IMR-90 (cell line): Measurements from ENCODE around the gene SLIT3. TPM values are rescaled to one million over a fixed set of nuclear protein-coding genes. Genes with fewer than 3 reads are reported as not detected.

Experiments
- ATAC-seq: fragments of 200-7000 bp; cut with Tn5 transposase; 2 replicates; pipeline ENCODE4 v1.9.1; 2020; ENCODE audit warnings: low read depth, mild to moderate bottlenecking, moderate library complexity
- BruUV-seq: library from RNA; stranded (reverse); fragments of 400-500 nt; replicated peaks from 2 replicates; lab custom pipeline; 2021; lab: Mats Ljungman, UMichigan
- CTCF ChIA-PET: fragments of 300-600 bp; formaldehyde crosslinking; extraction: SDS; loops from one replicate; lab custom pipeline; 2021; ENCODE audit warnings: antibody characterized with exemption; lab: Yijun Ruan, JAX
- POLR2A ChIA-PET: fragments of 300-600 bp; sonication (Branson Sonifier 250); formaldehyde crosslinking; loops from one replicate; lab custom pipeline; 2022; ENCODE audit warnings: antibody characterized with exemption; ENCODE audit not compliant: unreplicated experiment; lab: Charles Lee
- DNase-seq: peaks from one replicate; pipeline ENCODE4 v3.0.0; 2013
- H2AFZ ChIP-seq: replicated peaks from 2 replicates; pipeline ENCODE3; 2013; ENCODE audit warnings: low read length, mild to moderate bottlenecking; ENCODE audit not compliant: poor library complexity
- H2AK5ac ChIP-seq: 2 replicates; pipeline ENCODE4 v1.6.1; 2013; ENCODE audit warnings: low read depth, low read length, inconsistent platforms
- H2AK9ac ChIP-seq: replicated peaks from 2 replicates; pipeline ENCODE3; 2013; ENCODE audit warnings: mild to moderate bottlenecking, low read depth, low read length, moderate library complexity; ENCODE audit not compliant: poor library complexity
- H2BK120ac ChIP-seq: 2 replicates; pipeline ENCODE4 v1.6.1; 2013; ENCODE audit warnings: low read depth, low read length, inconsistent platforms
- H2BK15ac ChIP-seq: 3 replicates; pipeline ENCODE4 v1.6.1; 2013; ENCODE audit warnings: low read depth, low read length, inconsistent platforms
- H2BK20ac ChIP-seq: 2 replicates; pipeline ENCODE4 v1.6.1; 2013; ENCODE audit warnings: low read depth, mild to moderate bottlenecking, inconsistent platforms, low read length, moderate library complexity
- H2BK5ac ChIP-seq: 2 replicates; pipeline ENCODE4 v1.6.1; 2013; ENCODE audit warnings: mild to moderate bottlenecking, low read depth, low read length, inconsistent platforms; ENCODE audit not compliant: poor library complexity, severe bottlenecking
- H3K14ac ChIP-seq: replicated peaks from 2 replicates; pipeline ENCODE4 v1.6.1; 2013; ENCODE audit warnings: low read depth, low read length, inconsistent platforms
- H3K18ac ChIP-seq: 2 replicates; pipeline ENCODE4 v1.6.1; 2013; ENCODE audit warnings: low read depth, low read length, control low read depth
- H3K23ac ChIP-seq: 2 replicates; pipeline ENCODE4 v1.6.1; 2013; ENCODE audit warnings: low read depth, low read length, inconsistent platforms
- H3K27ac ChIP-seq: 2 replicates; pipeline ENCODE4 v1.5.1; 2013; ENCODE audit warnings: mild to moderate bottlenecking, control low read depth, low read length; ENCODE audit not compliant: insufficient read depth
- H3K27me3 ChIP-seq: 2 replicates; pipeline ENCODE4 v1.6.1; 2013; ENCODE audit warnings: low read length; ENCODE audit not compliant: control insufficient read depth, insufficient read depth
- H3K36me3 ChIP-seq: 2 replicates; pipeline ENCODE4 v1.6.1; 2013; ENCODE audit warnings: low read length, mixed read lengths; ENCODE audit not compliant: control insufficient read depth, insufficient read depth
- H3K4ac ChIP-seq: 2 replicates; pipeline ENCODE4 v1.6.1; 2013; ENCODE audit warnings: low read depth, low read length, inconsistent platforms
- H3K4me1 ChIP-seq: 2 replicates; pipeline ENCODE4 v1.6.1; 2013; ENCODE audit warnings: low read length, mixed read lengths; ENCODE audit not compliant: control insufficient read depth, insufficient read depth
- H3K4me2 ChIP-seq: 2 replicates; pipeline ENCODE4 v1.6.1; 2013; ENCODE audit warnings: low read depth, mild to moderate bottlenecking, control low read depth, low read length, moderate library complexity
- H3K4me3 ChIP-seq: 2 replicates; pipeline ENCODE4 v1.5.1; 2013; ENCODE audit warnings: low read depth, mild to moderate bottlenecking, control low read depth, low read length, moderate library complexity; ENCODE audit not compliant: insufficient read depth
- H3K56ac ChIP-seq: 2 replicates; pipeline ENCODE4 v1.6.1; 2013; ENCODE audit warnings: low read length, inconsistent platforms; ENCODE audit not compliant: insufficient read depth; ENCODE audit errors: extremely low read depth
- H3K79me1 ChIP-seq, 2 experiments: 2 replicates each; pipeline ENCODE4 v1.6.1; 2013; ENCODE audit warnings: low read length in 2 of 2, inconsistent platforms in 1 of 2, low read depth in 1 of 2
- H3K9ac ChIP-seq: 2 replicates; pipeline ENCODE4 v1.6.1; 2013; ENCODE audit warnings: low read depth, low read length, control low read depth
- H3K9me1 ChIP-seq: 2 replicates; pipeline ENCODE4 v1.6.1; 2013; ENCODE audit warnings: low read length, inconsistent platforms; ENCODE audit not compliant: insufficient read depth
- H3K9me3 ChIP-seq: 2 replicates; pipeline ENCODE4 v1.6.1; 2013; ENCODE audit warnings: low read length; ENCODE audit not compliant: control insufficient read depth, insufficient read depth
- H4K20me1 ChIP-seq: 2 replicates; pipeline ENCODE4 v1.6.1; 2013; ENCODE audit warnings: low read length, inconsistent platforms; ENCODE audit not compliant: insufficient read depth
- H4K5ac ChIP-seq: 2 replicates; pipeline ENCODE4 v1.6.1; 2013; ENCODE audit warnings: mild to moderate bottlenecking, low read depth, low read length, control low read depth
- H4K8ac ChIP-seq, 2 experiments: 2 replicates each; pipeline ENCODE4 v1.6.1; 2013; ENCODE audit warnings: low read depth in 2 of 2, low read length in 2 of 2, control low read depth in 1 of 2, inconsistent platforms in 1 of 2
- H4K91ac ChIP-seq: 2 replicates; pipeline ENCODE4 v1.6.1; 2013; ENCODE audit warnings: low read depth, low read length, inconsistent platforms; ENCODE audit not compliant: insufficient read depth
- BHLHE40 ChIP-seq: fragments of 150-350 bp; IDR thresholded peaks from 2 replicates; pipeline ENCODE4 v1.6.1; 2016; ENCODE audit warnings: mild to moderate bottlenecking, low read depth, low read length
- CEBPB ChIP-seq: IDR thresholded peaks from 2 replicates; pipeline ENCODE4 v1.6.1; 2012; ENCODE audit warnings: low read depth, low read length, improper control_type of control experiment
- MAFK ChIP-seq: IDR thresholded peaks from 2 replicates; pipeline ENCODE4 v1.6.1; 2012; ENCODE audit warnings: low read depth, low read length, improper control_type of control experiment
- SMC3 ChIP-seq: fragments of 150-350 bp; IDR thresholded peaks from 2 replicates; pipeline ENCODE4 v1.6.1; 2016; ENCODE audit warnings: low read depth, mild to moderate bottlenecking, antibody characterized with exemption, low read length, moderate library complexity
- WGBS, 2 experiments: methylation state at CpG; one replicate each; pipeline versions ENCODE4 v1.1.5 to v1.1.7; 2013; ENCODE audit warnings: missing lambda C conversion rate in 2 of 2; ENCODE audit not compliant: insufficient read length in 1 of 2; ENCODE audit errors: extremely low coverage in 2 of 2; 5-methylcytosine and 5-hydroxymethylcytosine counted together
- dilution Hi-C: fragments of 300-500 bp; cut with HindIII; formaldehyde crosslinking; loops from one replicate; pipeline ENCODE4 v1.14.3; 2018; ENCODE audit warnings: low sequenced_read_pairs; ENCODE audit not compliant: unreplicated experiment
- in situ Hi-C: fragments of 300-500 bp; cut with MboI; formaldehyde crosslinking; loops from 3 replicates; pipeline ENCODE4 v1.14.3; 2019; ENCODE audit warnings: low sequenced_read_pairs, inconsistent platforms, mixed read lengths
- intact Hi-C: fragments of 100-400 bp; cut with micrococcal nuclease; formaldehyde crosslinking; loops from 2 replicates; pipeline ENCODE4 v1.10.0; 2022
- polyA plus RNA-seq, 3 experiments: library from polyadenylated mRNA; depleted of rRNA; stranded (reverse); fragments of >200 nt; gene quantifications; 2 replicates each; pipeline ENCODE4 v1.2.3, GENCODE V29; 2012; ENCODE audit warnings: low replicate concordance in 1 of 3
- total RNA-seq: library from RNA; depleted of rRNA; stranded (reverse); fragments of >200 nt; gene quantifications from 2 replicates; pipeline ENCODE4 v1.2.3, GENCODE V29; 2012
- TF ChIP-seq, protein P1 (sequence below): fragments of 150-350 bp; IDR thresholded peaks from 2 replicates; pipeline ENCODE4 v1.6.1; 2017; ENCODE audit warnings: mild to moderate bottlenecking, antibody characterized with exemption, low read length, low read depth

SLIT3 gene
- total and polyA plus RNA-seq, 2 of the 4 experiments (the other 2 are of a cell fraction): 0.18 to 0.50 TPM

DNA sequence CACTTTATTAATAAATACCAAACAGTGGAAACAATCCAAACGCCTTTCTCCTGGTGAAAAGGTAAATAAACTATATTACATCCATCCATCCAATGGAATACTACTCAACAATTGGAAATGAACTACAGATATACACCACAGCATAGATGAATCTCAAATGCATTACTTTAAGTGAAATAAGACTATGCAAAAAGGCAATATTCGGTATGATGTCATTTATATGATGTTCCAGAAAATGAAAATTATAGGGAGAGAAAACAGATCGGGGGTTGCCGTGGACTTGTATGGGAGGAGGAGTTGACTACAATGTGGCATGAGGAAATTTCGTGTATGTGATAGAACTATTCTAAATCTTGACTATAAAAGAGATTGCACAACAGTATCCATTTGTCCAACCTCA, 27.5 kb upstream of the SLIT3 start:
- Histone ChIP-seq H2BK20ac (no peak overlapping the region), H3K18ac (no peak overlapping the region), H3K4me1 (no peaks in the 10 kb centered on the region), H3K36me3 (no peaks in the 10 kb centered on the region), H4K8ac (no peak overlapping the region), H3K56ac (no peak overlapping the region), H2AFZ (no peak overlapping the region), H2BK15ac (no peak overlapping the region), H3K14ac (no peak overlapping the region), H2AK5ac (no peak overlapping the region), H3K27me3 (no peaks in the 10 kb centered on the region), H4K5ac (no peak overlapping the region), H2AK9ac (no peak overlapping the region), H3K4me3 (no peak overlapping the region), H3K23ac (no peak overlapping the region), H2BK5ac (no peak overlapping the region), H3K9me3 (no peaks in the 10 kb centered on the region), H4K20me1 (no peaks in the 10 kb centered on the region), H3K79me1 (no peaks in the 10 kb centered on the region), H3K9me1 (no peaks in the 10 kb centered on the region), H3K4ac (no peak overlapping the region), H4K91ac (no peak overlapping the region), H2BK120ac (no peak overlapping the region), H3K9ac (no peak overlapping the region), H3K4me2 (no peak overlapping the region), H3K27ac (no peak overlapping the region)
- ATAC-seq (no peak), DNase-seq (no peak)
- ChIA-PET POLR2A (no interaction called here), CTCF (no interaction called here)
- no TSS peak for BruUV-seq
- in situ Hi-C loops: no loop called here
- intact Hi-C loops: no loop called here
- WGBS, 2 experiments: no CpG with 5 or more reads among the region's 5 CpGs
- TF ChIP-seq MAFK (no peak), SMC3 (no peak), BHLHE40 (no peak), CEBPB (peak; percentile 46; the same call in 1 of the 2 replicates)
- TF ChIP-seq, protein P1, sequence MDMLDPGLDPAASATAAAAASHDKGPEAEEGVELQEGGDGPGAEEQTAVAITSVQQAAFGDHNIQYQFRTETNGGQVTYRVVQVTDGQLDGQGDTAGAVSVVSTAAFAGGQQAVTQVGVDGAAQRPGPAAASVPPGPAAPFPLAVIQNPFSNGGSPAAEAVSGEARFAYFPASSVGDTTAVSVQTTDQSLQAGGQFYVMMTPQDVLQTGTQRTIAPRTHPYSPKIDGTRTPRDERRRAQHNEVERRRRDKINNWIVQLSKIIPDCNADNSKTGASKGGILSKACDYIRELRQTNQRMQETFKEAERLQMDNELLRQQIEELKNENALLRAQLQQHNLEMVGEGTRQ: no peak
- dilution Hi-C loops: no loop called here
